Endodermal cell (in vitro differentiated cells): ENCODE measurements around the gene REEP2. TPM values are rescaled to one million over a fixed set of nuclear protein-coding genes. Genes with fewer than 3 reads are reported as not detected.

Source experiments
- DNase-seq: peaks from one replicate; pipeline ENCODE4 v3.0.0-alpha.2; 2017
- H3K27ac ChIP-seq: 2 replicates; pipeline ENCODE4 v1.5.1; 2013; ENCODE audit warnings: mild to moderate bottlenecking, low read depth, low read length, moderate library complexity
- H3K27me3 ChIP-seq: 2 replicates; pipeline ENCODE4 v1.6.1; 2013; ENCODE audit warnings: mild to moderate bottlenecking, low read length, moderate library complexity; ENCODE audit not compliant: insufficient read depth, control insufficient read depth, poor library complexity, severe bottlenecking
- H3K36me3 ChIP-seq: 2 replicates; pipeline ENCODE4 v1.7.0; 2013; ENCODE audit warnings: mild to moderate bottlenecking, low read length, moderate library complexity; ENCODE audit not compliant: control insufficient read depth, insufficient read depth
- H3K4me1 ChIP-seq: one replicate; pipeline ENCODE4 v1.7.0; 2013; ENCODE audit warnings: low read length; ENCODE audit not compliant: control insufficient read depth, insufficient read depth
- H3K4me3 ChIP-seq: 2 replicates; pipeline ENCODE4 v1.5.1; 2013; ENCODE audit warnings: mild to moderate bottlenecking, low read length, moderate library complexity
- H3K9ac ChIP-seq: 2 replicates; pipeline ENCODE4 v1.6.1; 2013; ENCODE audit warnings: mild to moderate bottlenecking, low read length, moderate library complexity; ENCODE audit not compliant: poor library complexity, severe bottlenecking; ENCODE audit errors: extremely low read depth
- H3K9me3 ChIP-seq: 2 replicates; pipeline ENCODE4 v1.6.1; 2013; ENCODE audit warnings: mild to moderate bottlenecking, low read length, moderate library complexity; ENCODE audit not compliant: control insufficient read depth
- H3K27ac Mint-ChIP-seq: 2 replicates; pipeline ENCODE4 v1.8.0; 2020; ENCODE audit warnings: mixed read lengths
- H3K27me3 Mint-ChIP-seq: 2 replicates; pipeline ENCODE4 v1.8.0; 2021; ENCODE audit warnings: mild to moderate bottlenecking, mixed read lengths; ENCODE audit not compliant: insufficient read depth
- H3K36me3 Mint-ChIP-seq: 2 replicates; pipeline ENCODE4 v1.8.0; 2020; ENCODE audit warnings: low read depth, mixed read lengths
- H3K4me1 Mint-ChIP-seq: 2 replicates; pipeline ENCODE4 v1.8.0; 2020; ENCODE audit warnings: mixed read lengths
- H3K4me3 Mint-ChIP-seq: 2 replicates; pipeline ENCODE4 v1.8.0; 2020; ENCODE audit warnings: mild to moderate bottlenecking, moderate library complexity, mixed read lengths
- H3K9me3 Mint-ChIP-seq: 2 replicates; pipeline ENCODE4 v1.8.0; 2020; ENCODE audit warnings: mild to moderate bottlenecking, mixed read lengths
- WGBS, 2 experiments: methylation state at CpG; one replicate each; pipeline versions ENCODE4 v1.1.5 to v1.1.7; 2013; ENCODE audit warnings: missing lambda C conversion rate in 2 of 2, mixed read lengths in 1 of 2; ENCODE audit not compliant: insufficient coverage in 1 of 2, insufficient read length in 1 of 2; 5-methylcytosine and 5-hydroxymethylcytosine counted together
- total RNA-seq, 2 donors: library from RNA; stranded (reverse); fragmentation: NEBNext Ultra II Directional in 1 of 2; extraction: Animal tissue kit (Norgen Biotek cat#: 25700) in 1 of 2; gene quantifications; 2 replicates in 1 of 2; 3 replicates in 1 of 2; pipeline ENCODE4 v1.2.1, GENCODE V29; 2021
- TF ChIP-seq, protein P1 (sequence below): fragments of 200-600 bp; sonication (generic); conservative IDR thresholded peaks from 2 replicates; pipeline ENCODE4 v1.5.0; 2021; ENCODE audit warnings: antibody characterized with exemption, mild to moderate bottlenecking

The REEP2 gene
- total RNA-seq, 2 donors from 2014 or later, result 17.7 to 26.9 TPM

DNA sequence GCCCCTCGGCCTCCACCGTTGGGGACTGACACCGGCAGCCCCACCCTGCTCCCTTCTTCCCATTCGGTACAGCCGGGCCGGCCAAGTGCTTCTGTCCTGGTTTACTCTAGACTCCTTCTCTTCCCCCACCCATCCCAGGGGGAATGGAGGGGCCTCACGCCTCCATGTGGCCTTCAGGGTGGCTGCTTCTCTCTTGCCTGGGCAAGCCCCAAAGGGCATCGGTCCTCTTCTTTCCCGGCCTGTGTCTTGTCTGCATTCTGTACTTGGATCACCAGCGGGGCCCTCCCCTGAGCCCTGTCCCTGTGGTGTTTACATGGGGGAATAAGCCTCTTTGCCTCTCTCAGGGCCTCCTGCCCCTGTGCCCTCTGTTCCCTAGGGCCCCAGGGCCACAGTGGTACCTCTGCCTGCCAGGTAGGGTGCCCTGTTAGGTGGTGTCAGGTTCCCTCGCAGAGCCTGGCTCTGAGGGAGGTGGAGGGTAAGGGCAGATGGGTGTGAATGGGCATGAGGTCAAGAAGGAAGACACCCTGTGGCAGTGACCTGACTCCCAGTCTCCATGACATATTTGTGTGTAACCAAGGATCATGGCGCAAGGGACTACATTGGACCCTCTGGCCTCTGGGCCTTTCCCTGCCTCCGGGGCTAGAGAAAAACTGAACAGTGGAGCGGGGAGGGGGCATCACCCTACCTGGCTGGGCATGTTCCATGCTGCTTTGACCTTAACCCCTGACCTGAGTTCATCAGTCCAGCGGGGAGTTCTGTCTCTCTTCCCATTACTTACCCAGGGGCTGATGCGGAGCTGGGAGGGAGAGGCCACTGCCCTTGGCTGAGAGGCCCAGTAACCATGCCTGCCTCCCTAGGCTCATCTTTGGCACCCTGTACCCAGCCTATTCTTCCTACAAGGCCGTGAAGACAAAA, 1.6 kb downstream of the REEP2 start:
- H3K36me3 Mint-ChIP-seq, result peaks cover 11% of the 10 kb centered on the region
- Histone ChIP-seq H3K9ac (no peak overlapping the region), H3K9me3 (no peaks in the 10 kb centered on the region), H3K27ac (no peak overlapping the region), H3K27me3 (peaks cover 5% of the 10 kb centered on the region), H3K4me3 (peak overlapping the region; percentile 88), H3K36me3 (peaks cover 13% of the 10 kb centered on the region), H3K4me1 (peaks cover 14% of the 10 kb centered on the region)
- DNase-seq, result no peak
- 78 to 85% methylated on average over 11 to 17 of the region's 17 CpGs for WGBS, 2 experiments
- TF ChIP-seq, protein P1, sequence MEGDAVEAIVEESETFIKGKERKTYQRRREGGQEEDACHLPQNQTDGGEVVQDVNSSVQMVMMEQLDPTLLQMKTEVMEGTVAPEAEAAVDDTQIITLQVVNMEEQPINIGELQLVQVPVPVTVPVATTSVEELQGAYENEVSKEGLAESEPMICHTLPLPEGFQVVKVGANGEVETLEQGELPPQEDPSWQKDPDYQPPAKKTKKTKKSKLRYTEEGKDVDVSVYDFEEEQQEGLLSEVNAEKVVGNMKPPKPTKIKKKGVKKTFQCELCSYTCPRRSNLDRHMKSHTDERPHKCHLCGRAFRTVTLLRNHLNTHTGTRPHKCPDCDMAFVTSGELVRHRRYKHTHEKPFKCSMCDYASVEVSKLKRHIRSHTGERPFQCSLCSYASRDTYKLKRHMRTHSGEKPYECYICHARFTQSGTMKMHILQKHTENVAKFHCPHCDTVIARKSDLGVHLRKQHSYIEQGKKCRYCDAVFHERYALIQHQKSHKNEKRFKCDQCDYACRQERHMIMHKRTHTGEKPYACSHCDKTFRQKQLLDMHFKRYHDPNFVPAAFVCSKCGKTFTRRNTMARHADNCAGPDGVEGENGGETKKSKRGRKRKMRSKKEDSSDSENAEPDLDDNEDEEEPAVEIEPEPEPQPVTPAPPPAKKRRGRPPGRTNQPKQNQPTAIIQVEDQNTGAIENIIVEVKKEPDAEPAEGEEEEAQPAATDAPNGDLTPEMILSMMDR, result no peak
- H3K9me3 Mint-ChIP-seq, result no peaks in the 10 kb centered on the region
- H3K4me3 Mint-ChIP-seq, result peak overlapping the region; percentile 69
- peaks cover 8% of the 10 kb centered on the region for H3K27me3 Mint-ChIP-seq
- H3K27ac Mint-ChIP-seq, result no peak overlapping the region
- peaks cover 26% of the 10 kb centered on the region for H3K4me1 Mint-ChIP-seq

DNA sequence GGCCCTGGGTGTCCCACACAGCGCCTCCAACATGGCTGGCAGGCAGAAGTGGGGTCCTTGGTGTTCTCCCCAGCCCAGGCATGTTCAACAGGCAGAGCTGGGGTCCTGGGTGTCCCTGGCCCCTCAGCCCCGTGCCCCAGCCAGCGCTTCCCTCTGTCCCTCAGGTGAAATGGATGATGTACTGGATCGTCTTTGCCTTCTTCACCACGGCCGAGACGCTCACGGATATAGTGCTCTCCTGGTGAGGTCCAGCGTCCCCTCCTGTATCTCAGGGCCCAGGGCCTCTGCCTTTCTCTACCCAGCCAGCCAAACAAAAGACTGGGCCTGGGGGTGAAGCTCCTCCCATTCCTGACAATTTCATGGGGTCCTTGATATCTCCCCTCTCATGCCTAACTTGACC, 2.4 kb downstream of the REEP2 start:
- Mint-ChIP-seq H3K36me3 (peaks cover 4% of the 10 kb centered on the region), H3K9me3 (no peaks in the 10 kb centered on the region), H3K4me3 (no peak overlapping the region), H3K27ac (no peak overlapping the region), H3K27me3 (peaks cover 8% of the 10 kb centered on the region), H3K4me1 (peaks cover 26% of the 10 kb centered on the region)
- H3K36me3 ChIP-seq, result peaks cover 5% of the 10 kb centered on the region
- 88 to 90% methylated on average over 7 to 9 of the region's 9 CpGs for WGBS, 2 experiments
- no peak overlapping the region for H3K9ac ChIP-seq
- peaks cover 14% of the 10 kb centered on the region for H3K4me1 ChIP-seq
- H3K9me3 ChIP-seq, result no peaks in the 10 kb centered on the region
- H3K4me3 ChIP-seq, result no peak overlapping the region
- DNase-seq, result no peak
- peaks cover 5% of the 10 kb centered on the region for H3K27me3 ChIP-seq
- H3K27ac ChIP-seq, result no peak overlapping the region
- TF ChIP-seq, protein P1, result no peak

DNA sequence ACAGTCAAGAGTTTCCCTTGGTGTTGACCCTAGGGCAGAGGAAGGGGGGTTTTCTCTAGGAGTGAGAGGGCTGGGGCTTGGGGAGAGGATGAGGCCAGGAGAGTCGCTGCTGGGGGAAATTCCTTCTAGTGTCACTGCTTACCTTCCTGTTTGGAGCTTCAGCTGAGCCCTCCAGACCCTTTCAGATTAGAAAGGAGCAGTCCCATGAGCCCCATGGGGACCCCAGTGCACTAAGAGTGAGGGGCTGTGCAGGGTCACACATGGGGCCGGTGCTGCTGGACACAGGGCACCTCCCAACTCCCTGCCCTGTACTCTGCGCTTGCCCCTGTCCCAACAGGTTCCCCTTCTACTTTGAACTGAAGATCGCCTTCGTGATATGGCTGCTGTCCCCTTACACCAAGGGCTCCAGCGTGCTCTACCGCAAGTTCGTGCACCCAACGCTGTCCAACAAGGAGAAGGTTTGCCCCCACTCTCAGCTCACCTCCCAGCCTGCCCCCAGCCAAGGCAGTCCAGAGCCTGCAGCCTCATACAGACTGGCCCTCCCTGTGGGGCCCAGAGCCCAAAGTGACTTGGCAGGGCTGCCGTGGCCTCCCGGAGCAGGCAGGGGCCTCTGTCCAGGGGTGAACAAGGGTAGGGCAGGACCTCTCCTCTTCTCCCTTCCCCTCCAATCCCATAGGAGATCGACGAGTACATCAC, 5.4 kb downstream of the REEP2 start:
- Histone ChIP-seq H3K9me3 (no peaks in the 10 kb centered on the region), H3K27ac (no peak overlapping the region), H3K36me3 (no peaks in the 10 kb centered on the region), H3K4me3 (no peak overlapping the region), H3K4me1 (peaks cover 6% of the 10 kb centered on the region), H3K9ac (no peak overlapping the region), H3K27me3 (peaks cover 5% of the 10 kb centered on the region)
- no peak overlapping the region for H3K27ac Mint-ChIP-seq
- H3K4me3 Mint-ChIP-seq, result no peak overlapping the region
- TF ChIP-seq, protein P1, result no peak
- H3K4me1 Mint-ChIP-seq, result peaks cover 17% of the 10 kb centered on the region
- no peak for DNase-seq
- peaks cover 14% of the 10 kb centered on the region for H3K27me3 Mint-ChIP-seq
- WGBS, 2 experiments, result 95% methylated on average over 4 to 13 of the region's 13 CpGs
- H3K36me3 Mint-ChIP-seq, result no peaks in the 10 kb centered on the region
- H3K9me3 Mint-ChIP-seq, result no peaks in the 10 kb centered on the region
